Keratinocyte (primary cell): ENCODE measurements around the gene DAPK2.

Experiments used
- CTCF ChIP-seq, 3 experiments: IDR thresholded peaks in 1 of 3; conservative IDR thresholded peaks in 1 of 3; optimal IDR thresholded peaks in 1 of 3; 2 replicates in 2 of 3; 3 replicates in 1 of 3; pipeline versions ENCODE3 to v1.5.1; 2011; ENCODE audit warnings: low read length in 3 of 3, mild to moderate bottlenecking in 3 of 3, moderate library complexity in 2 of 3, control low read depth in 1 of 3, inconsistent platforms in 1 of 3; ENCODE audit not compliant: insufficient read depth in 2 of 3; ENCODE audit errors: extremely low read depth in 1 of 3
- EZH2 ChIP-seq: IDR thresholded peaks from one replicate; pipeline ENCODE4 v1.6.1; 2012; ENCODE audit warnings: inconsistent platforms, mild to moderate bottlenecking, low read length, moderate library complexity

GRCh38 chr15:64023220-64023619 lies 23.1 kb downstream of the DAPK2 start:
- no peak for TF ChIP-seq CTCF (optimal IDR thresholded peaks at IDR 0.05 in 1 of 3, IDR thresholded peaks at IDR 0.05 in 1 of 3, conservative IDR thresholded peaks at IDR 0.05 in 1 of 3; ENCODE audit: extremely low read depth in 1 of 3, insufficient read depth in 2 of 3, low read length in 3 of 3)
- no peak for TF ChIP-seq EZH2
